HG02571 (cell line): ENCODE results near the gene MRPL24.
"Not testable (repeated sequence)": the region's sequence is repeated elsewhere in the genome, so short reads cannot be mapped to it uniquely, and the experiment has no call there.

Experiments
- ATAC-seq: cut with Tn5 transposase; IDR thresholded peaks from one replicate; pipeline ENCODE4 v1.9.1; 2021; ENCODE audit warnings: mild to moderate bottlenecking, moderate library complexity; ENCODE audit not compliant: unreplicated experiment

Gene MRPL24

GRCh38 chr1:156760092-156760795 lies 19.4 kb upstream of the MRPL24 start:
- ATAC-seq, result no peak

DNA sequence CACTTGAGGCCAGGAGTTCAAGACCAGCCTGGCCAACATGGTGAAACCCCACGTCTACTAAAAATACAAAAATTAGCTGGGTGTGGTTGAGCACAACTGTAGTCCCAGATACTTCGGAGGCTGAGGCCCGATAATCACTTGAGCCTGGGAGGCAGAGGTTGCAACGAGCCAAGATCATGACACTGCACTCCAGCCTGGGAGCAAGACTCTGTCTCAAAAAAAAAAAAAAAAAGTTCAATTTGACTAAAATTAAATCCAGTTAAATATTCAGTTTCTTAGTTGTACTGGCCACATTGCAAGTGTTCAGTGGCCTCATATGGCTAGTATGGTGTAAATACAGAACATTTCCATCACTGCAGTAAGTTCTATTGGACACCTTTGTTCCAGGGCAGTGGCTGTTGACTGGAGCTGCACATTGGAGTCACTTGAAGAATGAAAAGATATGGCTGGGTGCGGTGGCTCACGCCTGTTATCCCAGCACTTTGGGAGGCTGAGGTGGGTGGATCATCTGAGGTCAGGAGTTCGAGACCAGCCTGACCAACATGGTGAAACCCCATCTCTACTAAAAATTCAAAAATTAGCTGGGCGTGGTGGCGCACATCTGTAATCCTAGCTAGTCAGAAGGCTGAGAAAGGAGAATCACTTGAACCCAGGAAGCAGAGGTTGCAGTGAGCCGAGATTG lies 16.8 kb upstream of the MRPL24 start:
- not testable (repeated sequence) for ATAC-seq

DNA sequence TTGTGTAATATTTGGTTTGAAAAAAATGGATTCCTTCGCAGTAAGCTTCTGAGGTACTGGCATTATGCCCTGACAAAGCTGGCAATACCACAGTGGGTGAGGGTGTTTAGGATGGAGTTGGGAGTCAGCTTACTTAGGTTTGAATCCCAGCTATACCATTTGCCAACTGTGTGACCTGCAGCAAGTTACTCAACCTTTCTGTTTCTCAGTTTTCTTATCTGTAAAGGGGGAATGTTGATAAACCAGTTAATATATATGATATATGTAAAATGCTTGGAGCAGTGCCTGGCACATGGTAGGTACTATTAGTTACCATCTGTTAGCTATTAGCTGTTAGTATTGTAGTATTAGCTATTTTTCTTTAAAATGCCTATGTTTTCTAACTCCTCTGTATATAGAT lies 15.5 kb upstream of the MRPL24 start:
- ATAC-seq, result no peak

DNA sequence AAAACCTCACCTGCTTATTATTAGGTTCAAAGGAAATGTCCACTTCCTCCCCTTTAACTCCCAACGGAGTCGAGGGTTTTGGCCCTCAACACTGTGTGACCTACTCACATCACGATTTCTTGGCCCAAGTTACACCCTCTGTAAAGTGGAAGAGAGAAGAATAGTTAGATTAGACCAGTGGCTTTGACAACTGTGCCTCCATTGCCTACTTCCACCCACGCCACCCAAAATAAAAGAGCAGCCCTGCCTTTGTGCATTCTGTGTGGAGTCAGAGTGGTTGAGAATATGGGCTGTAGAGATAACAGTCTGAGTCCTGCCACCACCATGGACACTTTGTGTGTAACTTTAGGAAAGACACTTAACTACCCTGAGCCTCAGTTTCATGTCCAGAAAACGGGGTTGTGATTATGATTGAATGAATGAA lies 14.7 kb upstream of the MRPL24 start:
- ATAC-seq, result no peak

- ATAC-seq, result no peak
These were observed 13.3 kb upstream of the MRPL24 start for GRCh38 chr1:156754219-156754618.

- ATAC-seq, result no peak
These were observed 12.1 kb upstream of the MRPL24 start for GRCh38 chr1:156752843-156753482.

DNA sequence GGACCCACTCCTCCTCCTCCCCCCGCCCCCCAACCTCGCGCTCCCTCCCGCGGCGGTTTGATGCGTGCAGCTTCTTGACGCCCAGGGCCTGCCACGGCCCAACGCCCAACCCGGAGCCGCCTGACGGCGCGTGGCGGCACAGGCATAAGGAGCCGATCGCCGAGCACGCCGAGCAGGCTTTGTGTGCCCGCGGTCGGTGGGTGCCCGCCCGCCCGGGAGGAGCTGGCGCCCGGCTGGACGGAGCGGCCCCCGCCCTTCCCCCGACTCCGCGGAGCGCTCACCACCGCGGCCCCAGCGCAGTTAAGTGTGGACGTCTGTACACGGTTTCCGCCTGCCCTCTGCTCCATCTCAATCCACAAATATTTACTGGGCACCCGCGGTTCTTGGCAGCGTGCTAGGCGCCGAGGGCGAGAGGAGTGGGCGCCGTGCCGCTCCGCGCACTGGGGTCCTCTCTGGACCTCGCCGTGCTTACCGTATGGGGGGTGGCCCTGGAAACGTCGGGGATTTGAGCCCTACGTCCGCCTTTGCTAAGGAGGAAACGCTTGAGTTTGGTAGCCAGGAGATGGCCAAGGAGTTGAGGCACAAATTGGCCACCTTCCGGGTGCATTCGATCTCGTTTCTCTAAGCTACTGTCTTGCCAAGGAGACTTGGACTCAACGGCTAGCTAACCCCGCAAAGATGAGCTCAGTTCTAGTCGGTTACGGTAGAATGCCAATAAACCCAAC lies 11.0 kb upstream of the MRPL24 start:
- ATAC-seq, result peak; percentile 62

DNA sequence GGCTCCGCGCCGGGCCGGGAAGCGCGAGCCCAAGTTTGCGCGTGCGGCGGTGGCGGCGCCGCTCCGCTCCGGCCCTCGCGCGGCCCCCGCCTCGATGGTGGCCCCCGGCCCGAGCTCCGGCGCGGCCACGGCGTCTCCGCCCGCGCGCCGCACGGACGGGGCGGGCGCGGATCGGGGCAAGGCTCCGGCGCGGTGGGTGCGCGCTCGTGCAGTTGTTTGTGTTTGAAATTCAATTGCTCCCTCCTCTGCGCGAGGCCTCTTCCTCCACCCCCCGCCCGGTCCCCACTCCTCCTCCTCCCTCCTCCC lies 10.5 kb upstream of the MRPL24 start, which contains the start of gene HDGF:
Gene HDGF (minus strand): TSS at position 225 of the 306 bp plus-strand sequence. CDS start 246 bp downstream, outside the sequence.
- peak; percentile 10 for ATAC-seq

GRCh38 chr1:156750711-156751450 lies 10.0 kb upstream of the MRPL24 start:
- ATAC-seq, result peak; percentile 7

DNA sequence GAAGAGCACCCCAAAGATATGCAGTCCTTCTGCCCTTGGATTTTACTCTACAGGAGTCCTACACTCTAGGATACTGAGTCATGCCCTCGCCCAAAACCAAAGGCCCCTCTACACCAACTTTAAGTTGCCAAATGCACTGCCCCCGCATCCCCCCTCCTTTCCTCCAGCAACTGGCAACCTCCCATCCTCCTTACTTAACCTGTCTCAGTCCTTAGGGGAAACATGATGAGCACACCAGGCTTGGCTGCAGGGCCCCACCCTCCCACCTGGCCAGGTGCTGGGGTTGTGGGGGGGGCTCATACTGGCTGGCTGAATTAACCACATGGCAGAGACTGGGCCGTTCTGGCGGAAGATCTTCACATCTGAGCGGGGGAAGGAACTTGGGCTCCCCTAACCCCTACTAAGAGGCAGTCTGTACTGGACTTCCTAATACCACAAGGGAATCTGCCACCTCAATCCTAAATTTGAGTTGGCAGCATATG lies 9.3 kb upstream of the MRPL24 start:
- ATAC-seq, result no peak

DNA sequence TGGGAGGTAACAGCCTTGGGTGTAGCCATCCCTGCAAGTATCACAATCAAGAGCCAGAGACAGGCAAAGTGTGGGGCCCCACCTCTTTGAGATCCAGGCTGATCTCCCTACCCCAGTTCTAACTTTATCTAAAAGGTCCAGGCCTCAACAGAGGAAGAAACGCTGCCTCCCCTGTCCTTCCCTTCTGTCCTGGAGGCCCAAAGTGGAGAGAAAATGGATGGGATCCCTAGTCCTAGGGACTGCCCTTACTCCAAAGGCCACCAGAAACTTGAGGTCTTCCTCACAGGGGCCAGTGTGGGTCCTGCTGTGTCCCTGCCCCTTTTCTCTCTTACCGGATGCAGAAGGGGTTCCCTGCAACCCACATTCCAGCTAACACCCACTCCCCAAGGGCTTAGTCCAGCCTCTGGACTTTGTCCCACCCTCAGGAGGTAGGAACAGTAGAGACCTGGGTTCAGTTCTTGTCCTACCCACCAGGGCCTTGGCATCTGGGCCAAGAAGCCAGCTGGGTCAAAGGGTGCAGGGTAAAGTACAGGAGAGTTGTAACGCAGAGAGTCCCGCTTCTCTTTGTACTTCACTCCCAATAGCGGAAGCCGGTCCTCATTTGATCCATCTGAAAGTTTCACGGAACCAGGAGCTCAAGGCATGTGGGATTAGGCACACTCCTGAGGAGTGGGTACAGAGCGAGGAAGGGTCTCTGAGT lies 8.7 kb upstream of the MRPL24 start:
- no peak for ATAC-seq

- no peak for ATAC-seq
These were observed 8.0 kb upstream of the MRPL24 start for GRCh38 chr1:156748670-156749418.

- ATAC-seq, result no peak
These were observed 7.1 kb upstream of the MRPL24 start for GRCh38 chr1:156747742-156748669.

DNA sequence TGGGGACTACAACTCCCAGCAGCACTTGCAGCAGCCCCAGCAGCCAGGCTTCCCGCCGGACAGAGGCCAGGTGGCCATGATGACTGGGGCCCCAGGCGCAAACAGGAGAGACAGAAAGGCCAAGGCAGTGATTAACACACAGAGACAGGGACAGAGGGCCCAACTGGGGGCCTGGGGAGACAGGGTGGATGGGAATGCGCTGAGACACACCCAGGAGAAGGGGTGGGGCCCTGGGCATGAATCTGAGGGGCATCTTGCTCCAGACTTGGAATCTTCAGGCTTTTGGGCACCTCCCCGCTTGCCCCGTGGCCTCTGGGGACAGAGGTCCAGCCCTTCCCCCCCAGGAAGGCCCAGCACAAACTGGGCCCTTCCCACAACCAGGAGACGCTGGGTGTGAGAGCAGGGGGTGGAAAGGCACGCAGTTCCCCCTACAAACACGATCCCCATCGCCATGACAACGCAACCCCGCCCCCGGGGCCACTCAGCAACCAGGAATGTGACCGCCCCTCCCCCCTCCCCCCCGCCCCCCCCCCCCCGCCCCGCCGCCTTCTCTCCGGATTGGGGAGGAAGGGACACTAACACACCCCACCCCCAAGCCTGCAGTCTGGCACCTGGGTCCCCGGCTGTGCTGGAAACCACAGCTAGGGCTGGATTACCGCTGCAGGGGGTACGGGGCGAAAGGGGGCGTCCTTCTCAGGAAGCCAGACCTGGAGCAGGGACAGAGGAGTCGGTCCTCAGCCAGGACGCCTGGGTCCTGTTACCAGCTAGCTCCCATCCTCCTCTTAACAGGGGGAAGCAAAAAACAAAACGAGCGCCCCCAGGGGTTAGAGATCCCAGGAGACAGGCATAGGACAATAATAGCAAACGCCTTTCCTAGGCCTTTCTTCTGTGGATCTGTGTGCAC lies 6.1 kb upstream of the MRPL24 start:
- no peak for ATAC-seq

DNA sequence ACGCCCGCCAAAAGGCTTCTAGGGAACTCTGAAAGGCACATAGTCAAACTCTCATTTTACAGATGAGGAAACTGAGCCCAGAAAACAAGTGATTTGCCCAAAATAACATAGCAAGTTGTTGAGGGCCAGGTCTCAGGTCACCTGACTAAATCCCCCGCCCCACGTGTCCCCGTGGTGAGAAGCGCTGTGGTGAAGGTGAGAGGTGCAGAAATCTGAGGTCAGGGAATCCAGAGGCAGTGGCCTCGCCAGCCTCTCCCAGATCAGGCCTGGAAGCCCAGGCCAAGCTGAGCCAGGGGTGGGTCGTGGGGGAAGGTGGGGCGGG lies 5.5 kb upstream of the MRPL24 start:
- ATAC-seq, result no peak

DNA sequence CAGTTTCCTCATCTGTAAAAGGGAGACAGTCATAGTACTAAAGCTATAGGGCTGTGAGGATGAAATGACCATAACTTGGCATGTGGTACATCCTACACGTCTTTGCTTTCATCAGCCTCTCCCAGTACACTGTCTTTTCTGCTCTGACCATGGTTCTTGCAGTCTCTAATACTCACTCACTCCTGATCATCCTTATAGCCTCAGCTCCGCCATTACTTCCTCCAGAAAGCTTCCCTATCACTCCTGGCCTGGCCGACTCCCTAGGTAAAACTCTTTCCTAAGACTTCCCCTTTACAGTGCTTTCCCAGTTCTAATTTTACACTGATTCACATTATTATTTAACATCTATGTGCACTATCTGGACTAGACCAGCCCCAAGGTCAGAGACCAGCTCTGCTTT lies 5.0 kb upstream of the MRPL24 start:
- no peak for ATAC-seq

DNA sequence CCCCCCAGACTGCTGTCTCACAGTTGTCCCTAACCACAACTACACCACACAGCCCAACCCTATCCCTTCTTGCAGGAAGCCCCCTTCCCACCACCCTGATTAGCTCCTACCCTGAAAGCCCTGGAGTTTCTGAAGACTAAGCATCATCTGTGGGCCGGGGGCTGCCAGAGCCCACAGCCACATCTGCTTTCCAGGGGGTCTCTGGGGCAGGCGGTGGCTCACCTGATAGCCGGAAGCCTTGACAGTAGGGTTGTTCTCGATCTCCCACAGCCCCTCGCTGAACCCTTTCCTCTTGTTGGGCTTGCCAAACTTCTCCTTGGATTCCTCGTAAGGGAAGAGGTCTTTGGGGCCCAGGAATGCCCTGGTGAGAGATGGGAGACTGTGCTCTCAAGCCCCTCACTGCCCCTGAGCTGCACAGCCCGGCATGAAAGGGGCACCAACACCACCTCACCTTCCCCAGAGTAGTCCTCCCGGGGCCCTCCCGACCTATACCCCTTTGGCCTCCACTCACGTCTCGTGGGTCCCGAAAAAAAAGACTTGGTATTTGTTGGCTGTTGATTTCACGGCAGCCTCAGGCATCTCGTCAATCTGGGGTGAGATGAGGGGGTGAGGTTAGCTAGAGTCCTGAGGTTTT lies 4.0 kb upstream of the MRPL24 start:
- no peak for ATAC-seq
